Gastroesophageal sphincter (tissue), 3 donors: ENCODE measurements around the gene TRIM72.

Experiments used
- EP300 ChIP-seq: sonication (generic); formaldehyde crosslinking; IDR thresholded peaks from one replicate; pipeline ENCODE4 v1.6.1; 2017; ENCODE audit warnings: antibody characterized with exemption, mild to moderate bottlenecking
- POLR2A ChIP-seq, 2 donors: fragments of 450-650 bp; IDR thresholded peaks; one replicate each; pipeline ENCODE4 v1.6.1; 2017; ENCODE audit warnings: antibody characterized with exemption in 2 of 2, mild to moderate bottlenecking in 2 of 2, moderate library complexity in 1 of 2
- POLR2AphosphoS5 ChIP-seq: sonication (generic); formaldehyde crosslinking; IDR thresholded peaks from one replicate; pipeline ENCODE4 v1.6.1; 2017; ENCODE audit warnings: antibody characterized with exemption
- TF ChIP-seq, protein P1 (sequence below), 4 experiments: fragments of 200-600 bp in 2 of 4; fragments of 450-650 bp in 2 of 4; sonication (generic) in 1 of 4; IDR thresholded peaks; one replicate each; pipeline ENCODE4 v1.5.1; 2017 to 2019; ENCODE audit warnings: antibody characterized with exemption in 4 of 4, mild to moderate bottlenecking in 2 of 4, moderate library complexity in 2 of 4

- TF ChIP-seq, protein P1, sequence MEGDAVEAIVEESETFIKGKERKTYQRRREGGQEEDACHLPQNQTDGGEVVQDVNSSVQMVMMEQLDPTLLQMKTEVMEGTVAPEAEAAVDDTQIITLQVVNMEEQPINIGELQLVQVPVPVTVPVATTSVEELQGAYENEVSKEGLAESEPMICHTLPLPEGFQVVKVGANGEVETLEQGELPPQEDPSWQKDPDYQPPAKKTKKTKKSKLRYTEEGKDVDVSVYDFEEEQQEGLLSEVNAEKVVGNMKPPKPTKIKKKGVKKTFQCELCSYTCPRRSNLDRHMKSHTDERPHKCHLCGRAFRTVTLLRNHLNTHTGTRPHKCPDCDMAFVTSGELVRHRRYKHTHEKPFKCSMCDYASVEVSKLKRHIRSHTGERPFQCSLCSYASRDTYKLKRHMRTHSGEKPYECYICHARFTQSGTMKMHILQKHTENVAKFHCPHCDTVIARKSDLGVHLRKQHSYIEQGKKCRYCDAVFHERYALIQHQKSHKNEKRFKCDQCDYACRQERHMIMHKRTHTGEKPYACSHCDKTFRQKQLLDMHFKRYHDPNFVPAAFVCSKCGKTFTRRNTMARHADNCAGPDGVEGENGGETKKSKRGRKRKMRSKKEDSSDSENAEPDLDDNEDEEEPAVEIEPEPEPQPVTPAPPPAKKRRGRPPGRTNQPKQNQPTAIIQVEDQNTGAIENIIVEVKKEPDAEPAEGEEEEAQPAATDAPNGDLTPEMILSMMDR (IDR thresholded peaks at IDR 0.05) = no peak
- TF ChIP-seq POLR2A (IDR thresholded peaks at IDR 0.05) (no peak), EP300 (no peak), POLR2AphosphoS5 (no peak)
These were observed 53.6 kb downstream of the TRIM72 start for GRCh38 chr16:31267332-31268032.
